GM19455 (cell line): Measurements from ENCODE around the gene TSG101.

Source experiments
- ATAC-seq: cut with Tn5 transposase; IDR thresholded peaks from one replicate; pipeline ENCODE4 v1.9.1; 2021; ENCODE audit not compliant: unreplicated experiment

Gene TSG101

GRCh38 chr11:18526521-18527296 is at the start of gene TSG101:
Gene TSG101, minus strand, starts transcription at chr11:18526942. Its CDS starts 126 bp downstream, at chr11:18526816.
- peak; percentile 97 for ATAC-seq

DNA sequence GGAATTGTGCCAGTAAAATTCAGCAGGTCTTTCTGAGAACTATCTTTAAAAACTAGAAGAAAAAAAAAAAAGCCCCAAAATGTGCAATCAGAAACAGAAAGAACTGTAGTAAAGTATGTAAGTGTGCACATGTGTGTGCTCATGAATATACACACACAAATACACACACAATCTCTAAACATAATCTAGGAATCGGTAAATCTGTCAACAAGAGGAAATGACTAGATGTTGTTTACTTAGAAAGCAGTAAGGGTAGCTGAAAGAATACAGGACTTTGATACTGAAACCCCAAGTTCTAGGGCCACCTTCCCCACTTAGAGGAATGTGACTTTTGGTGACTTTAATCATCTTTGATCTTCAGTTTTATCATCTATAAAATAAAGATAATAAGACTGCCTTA is 48.6 kb upstream of the TSG101 start:
- no peak for ATAC-seq

GRCh38 chr11:18567081-18567480 is 40.3 kb upstream of the TSG101 start:
- no peak for ATAC-seq

DNA sequence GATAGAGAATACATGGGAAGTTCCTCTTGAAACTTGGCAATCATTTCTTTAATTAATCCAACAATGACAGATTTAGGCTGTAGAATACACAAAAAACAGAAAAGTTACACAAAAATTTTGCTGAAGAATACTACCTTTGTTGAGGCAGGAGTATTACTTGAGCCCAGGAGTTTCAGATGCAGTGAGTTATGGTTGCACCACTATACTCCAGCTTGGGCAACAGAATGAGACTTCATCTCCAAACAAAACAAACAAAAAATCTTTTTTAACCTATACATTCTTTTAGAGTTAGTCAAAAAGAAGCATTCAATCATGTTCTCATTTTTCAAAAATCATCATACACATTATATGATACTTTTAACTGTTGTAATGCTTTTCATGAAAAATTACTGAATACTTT is 39.7 kb upstream of the TSG101 start:
- no peak for ATAC-seq

DNA sequence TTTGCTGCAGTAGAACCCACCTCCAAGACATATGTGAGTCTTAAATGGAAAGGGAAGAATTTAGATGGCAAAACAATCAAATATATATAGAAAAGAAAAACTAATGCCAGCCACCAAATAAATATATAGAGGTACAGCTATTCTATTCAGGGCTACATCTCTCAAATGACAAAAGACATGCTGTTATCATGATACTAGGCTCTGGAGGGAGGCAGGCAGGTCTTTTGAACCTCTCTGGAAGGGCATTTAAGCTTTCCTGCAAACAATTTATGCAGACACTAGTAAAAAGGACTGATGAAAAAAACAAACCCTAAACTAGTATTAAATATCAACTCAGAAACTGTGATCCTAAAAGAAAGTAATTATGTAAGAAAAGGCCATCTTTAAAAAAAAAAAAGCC is 37.4 kb upstream of the TSG101 start:
- no peak for ATAC-seq

GRCh38 chr11:18563090-18563730 is 36.5 kb upstream of the TSG101 start:
- ATAC-seq, result no peak

DNA sequence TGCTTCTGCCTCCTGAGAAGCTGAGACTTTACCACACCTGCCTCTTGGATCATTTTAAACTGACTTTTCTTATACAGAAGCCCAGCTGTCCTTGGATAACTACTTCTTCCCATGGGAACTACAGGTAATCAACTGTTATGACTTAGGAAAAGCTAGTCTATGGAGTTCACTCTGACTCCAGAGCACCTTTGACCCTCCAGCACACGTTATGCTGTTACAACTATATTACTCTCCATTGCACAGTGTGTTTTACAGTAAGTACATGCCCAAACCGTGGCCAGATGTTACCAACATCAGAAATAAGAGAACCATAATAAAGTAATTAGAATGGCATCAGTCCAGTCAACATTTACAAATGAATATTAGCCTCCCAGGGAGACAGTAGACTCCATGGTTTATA is 21.3 kb upstream of the TSG101 start:
- ATAC-seq, result no peak

- ATAC-seq, result no peak
These were observed 13.7 kb upstream of the TSG101 start for GRCh38 chr11:18540207-18541009.

GRCh38 chr11:18536209-18536608 is 9.5 kb upstream of the TSG101 start:
- ATAC-seq, result no peak

DNA sequence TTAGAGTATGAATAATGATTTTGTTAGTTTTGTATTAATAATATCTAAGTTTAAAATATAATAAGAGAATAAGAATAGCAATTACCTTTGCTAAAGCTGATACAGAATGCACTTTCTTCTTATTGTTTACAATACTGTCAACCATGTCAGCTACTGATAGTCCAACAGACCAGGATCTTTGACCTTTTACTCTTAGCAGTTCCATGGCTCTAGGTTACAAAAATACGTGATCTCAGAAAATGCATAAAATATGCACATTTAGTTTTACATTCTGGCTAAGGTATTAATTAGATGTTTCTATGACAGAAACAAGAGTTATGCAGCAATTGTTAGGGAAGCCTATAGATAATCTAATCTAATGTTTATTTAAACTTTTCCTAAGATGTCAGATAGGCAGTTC is 7.5 kb upstream of the TSG101 start:
- no peak for ATAC-seq

- no peak for ATAC-seq
These were observed 6.6 kb upstream of the TSG101 start for GRCh38 chr11:18533365-18533764.

DNA sequence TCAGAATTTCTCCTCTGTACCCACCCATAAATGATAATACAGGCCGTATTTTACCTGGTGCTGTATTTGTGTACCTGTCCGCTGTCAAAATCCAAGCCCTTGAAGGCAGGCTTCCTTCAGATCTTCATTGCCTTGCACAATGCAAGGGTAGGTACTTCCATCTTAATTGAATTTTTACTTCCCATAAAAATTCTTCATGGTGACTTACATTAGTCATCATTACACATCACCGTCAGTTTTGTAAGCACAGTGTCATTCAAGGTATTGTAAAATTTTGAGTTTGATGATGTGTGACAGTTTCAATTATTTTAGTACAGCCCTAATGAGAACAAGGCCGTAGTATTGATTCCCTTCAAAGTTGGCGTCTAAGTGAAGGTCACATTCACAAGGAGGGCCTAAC is 770 bp upstream of the TSG101 start:
- ATAC-seq, result no peak

GRCh38 chr11:18526130-18526520 is 617 bp downstream of the TSG101 start:
- ATAC-seq, result no peak

DNA sequence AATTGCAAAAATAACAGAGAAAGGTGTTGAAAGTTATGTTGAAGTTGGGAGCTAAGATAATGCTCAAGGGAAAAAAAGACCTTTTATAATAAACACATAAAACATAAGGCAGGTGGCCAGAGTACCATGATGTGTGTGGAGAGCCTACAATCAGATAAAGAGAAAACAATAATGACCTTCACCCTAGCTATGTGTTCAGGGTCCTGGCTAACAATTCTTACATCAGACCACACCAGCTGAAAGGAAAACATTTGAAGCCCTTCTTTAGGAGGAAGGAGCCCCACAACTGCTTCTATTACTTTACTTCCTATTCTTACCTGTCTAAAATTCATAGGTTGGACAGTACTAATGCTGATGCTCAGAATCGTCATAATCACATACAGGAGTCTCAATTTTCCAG is 2.5 kb downstream of the TSG101 start:
- no peak for ATAC-seq

DNA sequence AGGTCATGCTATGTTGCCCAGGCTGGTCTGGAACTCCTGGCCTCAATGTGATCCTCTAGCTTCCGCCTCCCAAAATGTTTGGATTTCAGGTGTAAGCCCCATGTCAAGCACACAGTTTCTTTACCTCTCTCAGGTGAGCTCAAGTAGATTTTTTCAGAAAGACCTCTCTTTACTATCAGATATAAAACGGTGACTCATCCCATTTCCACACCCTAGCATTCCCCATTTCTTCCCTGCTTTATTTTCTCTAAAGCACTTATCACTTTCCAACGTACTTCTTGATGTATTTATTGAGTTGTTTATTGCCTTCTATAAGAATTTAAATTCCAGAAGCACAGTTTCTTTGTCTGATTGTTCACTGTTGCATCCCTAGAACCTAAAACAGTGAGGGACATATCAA is 3.7 kb downstream of the TSG101 start:
- no peak for ATAC-seq

- no peak for ATAC-seq
These were observed 4.4 kb downstream of the TSG101 start for GRCh38 chr11:18522388-18522787.

DNA sequence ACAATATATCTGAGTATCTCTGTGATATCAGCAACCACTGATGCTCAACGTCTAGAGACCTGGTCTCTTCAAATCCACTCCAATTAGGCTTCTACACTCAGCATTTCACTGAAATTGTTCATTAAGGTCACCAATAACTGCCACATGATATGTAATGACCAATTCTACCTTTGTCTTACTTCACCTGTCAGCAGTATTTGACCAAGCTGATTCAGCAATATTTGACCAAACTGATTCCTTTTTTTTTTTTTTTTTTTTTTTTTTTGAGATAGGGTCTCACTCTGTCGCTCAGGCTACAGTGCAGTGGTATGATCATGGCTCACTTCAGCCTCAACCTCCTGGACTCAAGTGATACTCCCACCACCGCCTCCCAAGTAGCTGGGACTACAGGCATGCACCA is 5.6 kb downstream of the TSG101 start:
- no peak for ATAC-seq

DNA sequence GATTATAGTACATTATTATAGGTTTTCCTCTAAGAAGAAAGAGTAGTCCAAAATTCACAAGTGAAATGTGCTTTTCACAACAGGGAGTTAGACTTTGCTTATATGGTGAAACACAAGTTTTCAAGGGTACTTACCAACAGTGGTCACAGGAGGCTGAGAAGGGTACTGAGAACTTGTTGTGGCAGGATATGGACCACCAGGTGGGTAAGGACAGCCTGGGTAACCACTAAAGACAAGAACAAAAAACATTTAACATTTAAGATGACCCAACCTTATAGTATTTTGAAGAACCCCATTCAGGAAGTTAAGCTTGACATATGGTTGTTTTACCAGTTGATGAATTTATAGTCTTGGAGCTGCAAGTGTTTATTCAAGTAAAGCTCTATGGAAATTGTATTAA is 24.4 kb downstream of the TSG101 start:
- ATAC-seq, result no peak

GRCh38 chr11:18501629-18502028 is 25.1 kb downstream of the TSG101 start:
- ATAC-seq, result no peak

DNA sequence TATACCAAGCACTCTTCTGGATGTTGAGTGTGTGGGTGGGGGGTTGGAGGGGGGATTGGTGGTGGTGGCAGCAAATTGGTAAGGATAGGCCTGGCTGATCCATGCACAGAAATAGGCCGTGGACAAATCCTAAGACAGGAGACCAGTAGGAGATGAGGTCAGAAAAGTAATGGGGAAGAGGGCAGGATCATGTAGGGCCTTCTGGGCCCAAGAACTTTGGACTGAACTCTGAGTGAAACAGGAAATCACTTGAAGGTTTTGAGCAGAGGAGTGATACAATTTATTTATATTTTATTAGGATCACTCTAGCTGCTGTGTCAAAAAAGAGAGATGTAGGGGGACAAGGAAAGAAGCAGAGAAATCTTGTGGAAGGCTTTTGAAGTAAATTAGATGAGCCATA is 28.7 kb downstream of the TSG101 start:
- no peak for ATAC-seq

- no peak for ATAC-seq
These were observed 31.0 kb downstream of the TSG101 start for GRCh38 chr11:18495703-18496102.

GRCh38 chr11:18495271-18495670 is 31.5 kb downstream of the TSG101 start:
- ATAC-seq, result no peak
